GM18502 (cell line): Measurements from ENCODE around the gene OR52J3.

Source experiments
- ATAC-seq: cut with Tn5 transposase; IDR thresholded peaks from one replicate; pipeline ENCODE4 v1.9.1; 2021; ENCODE audit warnings: mild to moderate bottlenecking; ENCODE audit not compliant: unreplicated experiment, poor library complexity

The OR52J3 gene

DNA sequence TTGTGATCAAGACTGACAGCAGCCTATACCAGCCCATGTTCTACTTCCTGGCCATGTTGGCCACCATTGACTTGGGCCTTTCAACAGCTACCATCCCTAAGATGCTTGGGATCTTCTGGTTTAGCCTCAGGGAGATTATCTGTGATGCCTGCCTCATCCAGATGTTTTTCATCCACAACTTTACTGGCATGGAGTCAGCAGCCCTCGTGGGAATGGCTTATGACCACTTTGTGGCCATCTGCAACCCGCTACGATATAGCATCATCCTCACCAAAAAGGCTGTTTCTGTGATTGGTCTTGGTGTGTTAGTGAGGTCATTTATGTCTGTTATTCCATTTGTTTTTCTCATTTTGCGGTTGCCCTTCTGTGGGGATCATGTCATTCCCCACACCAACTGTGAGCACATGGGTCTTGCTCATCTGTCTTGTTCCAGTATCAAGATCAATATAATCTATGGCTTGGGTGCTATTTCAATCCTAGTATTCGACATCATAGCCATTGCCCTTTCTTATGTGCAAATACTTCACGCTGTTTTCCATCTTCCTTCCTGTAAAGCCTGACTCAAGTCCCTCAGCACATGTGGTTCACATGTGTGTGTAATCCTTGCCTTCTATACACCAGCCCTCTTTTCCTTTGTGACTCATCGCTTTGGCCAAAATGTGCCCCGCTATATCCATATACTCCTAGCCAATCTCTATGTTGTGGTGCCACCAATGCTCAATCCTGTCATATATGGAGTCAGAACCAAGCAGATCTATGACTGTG is 46.7 kb downstream of the OR52J3 start:
- ATAC-seq: no peak

DNA sequence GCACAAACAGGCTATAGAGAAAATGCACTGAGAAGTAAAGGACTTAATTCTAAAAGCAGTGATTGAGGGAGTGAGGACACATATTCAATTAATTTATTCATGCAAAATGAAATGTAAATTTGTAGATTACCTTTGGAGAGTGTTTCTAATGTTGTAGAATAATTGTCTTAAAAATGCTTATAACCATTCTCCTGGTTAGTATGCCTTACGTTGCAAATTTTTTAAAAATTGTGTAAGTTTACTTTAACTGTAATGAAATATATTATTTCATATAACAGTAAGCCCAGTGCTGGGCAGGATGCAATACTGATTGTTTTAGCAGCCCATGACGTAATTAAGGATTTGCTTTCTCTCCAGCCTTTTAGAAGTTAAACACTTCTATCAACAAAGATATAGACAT is 49.7 kb downstream of the OR52J3 start:
- no peak for ATAC-seq
